K562 (cell line): ENCODE measurements around the gene EDARADD. TPM values are rescaled to one million over a fixed set of nuclear protein-coding genes. Genes with fewer than 3 reads are reported as not detected.

Experiments used
- HNRNPLL ChIP-seq: fragments of 200-400 bp; formaldehyde crosslinking; IDR thresholded peaks from 2 replicates; pipeline ENCODE4 v1.6.1; 2017; ENCODE audit warnings: low read length, low read depth, mild to moderate bottlenecking; ENCODE audit not compliant: poor library complexity, severe bottlenecking
- KAT7 ChIP-seq: sonication (generic); formaldehyde crosslinking; IDR thresholded peaks from 2 replicates; pipeline ENCODE4 v1.8.0; 2022; ENCODE audit warnings: missing genetic modification reagents, mild to moderate bottlenecking, borderline replicate concordance
- MTA1 ChIP-seq: fragments of 450-650 bp; IDR thresholded peaks from 2 replicates; pipeline ENCODE4 v1.6.1; 2017; ENCODE audit warnings: borderline replicate concordance
- NFYB ChIP-seq: IDR thresholded peaks from 2 replicates; pipeline ENCODE4 v1.6.1; 2011; ENCODE audit warnings: mild to moderate bottlenecking, moderate library complexity; ENCODE audit not compliant: insufficient read length; ENCODE audit errors: extremely low read depth
- RBM22 ChIP-seq: fragments of 200-400 bp; formaldehyde crosslinking; IDR thresholded peaks from 2 replicates; pipeline ENCODE4 v1.6.1; 2018; ENCODE audit warnings: low read length, low read depth; ENCODE audit not compliant: poor library complexity, severe bottlenecking
- SAFB2 ChIP-seq: fragments of 200-400 bp; formaldehyde crosslinking; IDR thresholded peaks from 2 replicates; pipeline ENCODE4 v1.6.1; 2018; ENCODE audit warnings: borderline replicate concordance, low read length, low read depth, moderate library complexity; ENCODE audit not compliant: severe bottlenecking
- SRSF7 ChIP-seq: fragments of 200-400 bp; formaldehyde crosslinking; optimal IDR thresholded peaks from 2 replicates; pipeline ENCODE3; 2017; ENCODE audit warnings: mild to moderate bottlenecking, low read depth, low read length
- TSC22D4 ChIP-seq: fragments of 450-650 bp; IDR thresholded peaks from 2 replicates; pipeline ENCODE4 v1.6.1; 2016; ENCODE audit warnings: missing genetic modification characterization, missing biosample characterization, control low read depth
- ZBTB40 ChIP-seq, 2 experiments: fragments of 450-650 bp in 1 of 2; sonication (generic) in 1 of 2; formaldehyde crosslinking in 1 of 2; IDR thresholded peaks; 2 replicates each; pipeline versions ENCODE4 v1.7.1 to v1.9.0; 2016 to 2022; ENCODE audit warnings: inconsistent platforms in 1 of 2, mild to moderate bottlenecking in 1 of 2, missing genetic modification reagents in 1 of 2
- ZNF3 ChIP-seq: fragments of 250-450 bp; sonication (Bioruptor Pico); IDR thresholded peaks from 2 replicates; pipeline ENCODE4 v1.5.0; 2021; ENCODE audit warnings: mild to moderate bottlenecking, moderate library complexity
- polyA plus RNA-seq, 8 experiments: library from polyadenylated mRNA; depleted of rRNA in 4 of 8; stranded (reverse) in 5 of 8; unstranded in 3 of 8; fragments of >200 nt; fragmentation: Nextera tagmentation in 2 of 8; fragmentation: Illumina TruSeq in 1 of 8; extraction: Ambion mirVana in 2 of 8; extraction: Trizol in 1 of 8; gene quantifications; 2 replicates each; pipeline versions ENCODE4 v1.2.1 to v1.2.3, GENCODE V29; 2011 to 2014; ENCODE audit warnings: inconsistent platforms in 1 of 8, missing spikeins in 1 of 8
- total RNA-seq, 7 experiments: library from RNA; depleted of rRNA in 6 of 7; stranded (reverse); fragments of >200 nt in 6 of 7; fragmentation: Illumina TruSeq in 2 of 7; extraction: Trizol in 2 of 7; gene quantifications; 2 replicates each; pipeline versions ENCODE4 v1.2.1 to v1.2.3, GENCODE V29; 2011 to 2021; ENCODE audit warnings: low replicate concordance in 1 of 7
- TF ChIP-seq, protein P1 (sequence below): sonication (generic); formaldehyde crosslinking; IDR thresholded peaks from 2 replicates; pipeline ENCODE4 v1.8.0; 2022; ENCODE audit warnings: mild to moderate bottlenecking, missing genetic modification reagents
- TF ChIP-seq, protein P2 (sequence below): fragments of 450-650 bp; IDR thresholded peaks from 2 replicates; pipeline ENCODE4 v1.7.0; 2016; ENCODE audit warnings: borderline replicate concordance

The EDARADD gene
- total and polyA plus RNA-seq, 9 of the 15 experiments (the other 6 are each of a cell fraction or from before 2014, with no cell fraction given) = 0.46 to 32.4 (median 20.6) TPM

DNA sequence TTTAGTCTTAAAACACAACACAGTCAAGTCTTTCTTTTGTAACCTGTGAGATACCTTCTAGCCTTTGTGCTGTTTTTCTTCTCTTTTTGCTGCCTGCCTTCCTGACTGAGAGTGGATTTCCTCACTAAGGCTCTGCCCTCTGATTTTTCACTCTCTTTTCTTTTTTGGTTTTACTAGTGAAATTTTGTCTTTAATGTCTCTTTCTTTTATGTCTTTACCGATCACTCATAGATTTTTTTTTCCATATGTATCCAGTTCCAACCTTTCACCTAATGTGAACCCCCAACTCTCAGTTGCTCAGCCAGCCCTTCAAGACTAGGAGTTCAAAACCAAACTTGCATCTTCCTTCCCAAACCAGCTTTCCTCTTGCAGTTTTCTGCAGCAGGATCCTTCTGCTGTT lies 136.2 kb downstream of the EDARADD start (continued):
- TF ChIP-seq ZBTB40 (IDR thresholded peaks at IDR 0.05) (no peak), ZBTB40 (CRISPR knock-in tag; IDR thresholded peaks at IDR 0.05) (no peak), NFYB (no peak), TSC22D4 (no peak), KAT7 (CRISPR knock-in tag) (no peak), HNRNPLL (no peak), ZNF3 (no peak), RBM22 (no peak), SRSF7 (no peak), SAFB2 (no peak), MTA1 (no peak)
- TF ChIP-seq, protein P1, sequence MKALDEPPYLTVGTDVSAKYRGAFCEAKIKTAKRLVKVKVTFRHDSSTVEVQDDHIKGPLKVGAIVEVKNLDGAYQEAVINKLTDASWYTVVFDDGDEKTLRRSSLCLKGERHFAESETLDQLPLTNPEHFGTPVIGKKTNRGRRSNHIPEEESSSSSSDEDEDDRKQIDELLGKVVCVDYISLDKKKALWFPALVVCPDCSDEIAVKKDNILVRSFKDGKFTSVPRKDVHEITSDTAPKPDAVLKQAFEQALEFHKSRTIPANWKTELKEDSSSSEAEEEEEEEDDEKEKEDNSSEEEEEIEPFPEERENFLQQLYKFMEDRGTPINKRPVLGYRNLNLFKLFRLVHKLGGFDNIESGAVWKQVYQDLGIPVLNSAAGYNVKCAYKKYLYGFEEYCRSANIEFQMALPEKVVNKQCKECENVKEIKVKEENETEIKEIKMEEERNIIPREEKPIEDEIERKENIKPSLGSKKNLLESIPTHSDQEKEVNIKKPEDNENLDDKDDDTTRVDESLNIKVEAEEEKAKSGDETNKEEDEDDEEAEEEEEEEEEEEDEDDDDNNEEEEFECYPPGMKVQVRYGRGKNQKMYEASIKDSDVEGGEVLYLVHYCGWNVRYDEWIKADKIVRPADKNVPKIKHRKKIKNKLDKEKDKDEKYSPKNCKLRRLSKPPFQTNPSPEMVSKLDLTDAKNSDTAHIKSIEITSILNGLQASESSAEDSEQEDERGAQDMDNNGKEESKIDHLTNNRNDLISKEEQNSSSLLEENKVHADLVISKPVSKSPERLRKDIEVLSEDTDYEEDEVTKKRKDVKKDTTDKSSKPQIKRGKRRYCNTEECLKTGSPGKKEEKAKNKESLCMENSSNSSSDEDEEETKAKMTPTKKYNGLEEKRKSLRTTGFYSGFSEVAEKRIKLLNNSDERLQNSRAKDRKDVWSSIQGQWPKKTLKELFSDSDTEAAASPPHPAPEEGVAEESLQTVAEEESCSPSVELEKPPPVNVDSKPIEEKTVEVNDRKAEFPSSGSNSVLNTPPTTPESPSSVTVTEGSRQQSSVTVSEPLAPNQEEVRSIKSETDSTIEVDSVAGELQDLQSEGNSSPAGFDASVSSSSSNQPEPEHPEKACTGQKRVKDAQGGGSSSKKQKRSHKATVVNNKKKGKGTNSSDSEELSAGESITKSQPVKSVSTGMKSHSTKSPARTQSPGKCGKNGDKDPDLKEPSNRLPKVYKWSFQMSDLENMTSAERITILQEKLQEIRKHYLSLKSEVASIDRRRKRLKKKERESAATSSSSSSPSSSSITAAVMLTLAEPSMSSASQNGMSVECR (CRISPR knock-in tag) = no peak
- TF ChIP-seq, protein P2, sequence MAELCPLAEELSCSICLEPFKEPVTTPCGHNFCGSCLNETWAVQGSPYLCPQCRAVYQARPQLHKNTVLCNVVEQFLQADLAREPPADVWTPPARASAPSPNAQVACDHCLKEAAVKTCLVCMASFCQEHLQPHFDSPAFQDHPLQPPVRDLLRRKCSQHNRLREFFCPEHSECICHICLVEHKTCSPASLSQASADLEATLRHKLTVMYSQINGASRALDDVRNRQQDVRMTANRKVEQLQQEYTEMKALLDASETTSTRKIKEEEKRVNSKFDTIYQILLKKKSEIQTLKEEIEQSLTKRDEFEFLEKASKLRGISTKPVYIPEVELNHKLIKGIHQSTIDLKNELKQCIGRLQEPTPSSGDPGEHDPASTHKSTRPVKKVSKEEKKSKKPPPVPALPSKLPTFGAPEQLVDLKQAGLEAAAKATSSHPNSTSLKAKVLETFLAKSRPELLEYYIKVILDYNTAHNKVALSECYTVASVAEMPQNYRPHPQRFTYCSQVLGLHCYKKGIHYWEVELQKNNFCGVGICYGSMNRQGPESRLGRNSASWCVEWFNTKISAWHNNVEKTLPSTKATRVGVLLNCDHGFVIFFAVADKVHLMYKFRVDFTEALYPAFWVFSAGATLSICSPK = no peak
